IPS DF 6.9 (cell line): ENCODE measurements around the gene ASCL1.

Experiments used
- DNase-seq: peaks from one replicate; pipeline ENCODE4 v3.0.0-alpha.2; 2013; ENCODE audit warnings: low read depth, low spot score
- H3K27ac ChIP-seq: one replicate; pipeline ENCODE4 v1.5.1; 2013; ENCODE audit warnings: low read length, control low read depth
- H3K27me3 ChIP-seq: 2 replicates; pipeline ENCODE4 v1.6.1; 2013; ENCODE audit warnings: mild to moderate bottlenecking, low read length; ENCODE audit not compliant: control insufficient read depth, insufficient read depth
- H3K36me3 ChIP-seq: 2 replicates; pipeline ENCODE4 v1.6.1; 2013; ENCODE audit warnings: low read length; ENCODE audit not compliant: control insufficient read depth, insufficient read depth
- H3K4me1 ChIP-seq: 2 replicates; pipeline ENCODE4 v1.6.1; 2013; ENCODE audit warnings: low read length; ENCODE audit not compliant: control insufficient read depth, insufficient read depth
- H3K4me3 ChIP-seq: 2 replicates; pipeline ENCODE4 v1.5.1; 2013; ENCODE audit warnings: mild to moderate bottlenecking, low read length
- H3K9me3 ChIP-seq: 2 replicates; pipeline ENCODE4 v1.6.1; 2013; ENCODE audit warnings: low read length, inconsistent platforms; ENCODE audit not compliant: control insufficient read depth, insufficient read depth
- WGBS: extraction: QIAGEN DNeasy Blood & Tissue Kit; methylation state at CpG from one replicate; pipeline ENCODE4 v1.1.7; 2013; ENCODE audit warnings: mixed read lengths, missing lambda C conversion rate; ENCODE audit not compliant: insufficient read length, insufficient coverage; 5-methylcytosine and 5-hydroxymethylcytosine counted together

ASCL1 gene

GRCh38 chr12:102918840-102919239 lies 38.6 kb upstream of the ASCL1 start:
- H3K9me3 ChIP-seq = no peaks in the 10 kb centered on the region
- 0 out of 2 replicates have a peak, but pooled peaks cover 2% of the 10 kb centered on the region for H3K4me1 ChIP-seq
- no peak for DNase-seq
- H3K36me3 ChIP-seq = no peaks in the 10 kb centered on the region
- no peak overlapping the region for H3K27ac ChIP-seq
- no peak overlapping the region for H3K4me3 ChIP-seq
- H3K27me3 ChIP-seq = no peaks in the 10 kb centered on the region
- WGBS = no CpG with 5 or more reads among the region's 2 CpGs

- Histone ChIP-seq H3K9me3 (no peaks in the 10 kb centered on the region), H3K36me3 (no peaks in the 10 kb centered on the region), H3K4me3 (no peak overlapping the region), H3K27ac (no peak overlapping the region), H3K27me3 (no peaks in the 10 kb centered on the region), H3K4me1 (0 out of 2 replicates have a peak, but pooled peaks cover 2% of the 10 kb centered on the region)
- DNase-seq = no peak
These were observed 37.2 kb upstream of the ASCL1 start for GRCh38 chr12:102920271-102920670.

GRCh38 chr12:102921240-102921639 lies 36.2 kb upstream of the ASCL1 start:
- H3K27ac ChIP-seq = no peak overlapping the region
- H3K9me3 ChIP-seq = no peaks in the 10 kb centered on the region
- 0 out of 2 replicates have a peak, but pooled peaks cover 2% of the 10 kb centered on the region for H3K4me1 ChIP-seq
- no peaks in the 10 kb centered on the region for H3K36me3 ChIP-seq
- DNase-seq = no peak
- H3K4me3 ChIP-seq = no peak overlapping the region
- H3K27me3 ChIP-seq = no peaks in the 10 kb centered on the region

GRCh38 chr12:102927220-102927619 lies 30.3 kb upstream of the ASCL1 start:
- DNase-seq = no peak
- no peaks in the 10 kb centered on the region for H3K27me3 ChIP-seq
- H3K27ac ChIP-seq = no peak overlapping the region
- no peaks in the 10 kb centered on the region for H3K4me1 ChIP-seq
- no peaks in the 10 kb centered on the region for H3K36me3 ChIP-seq
- no peak overlapping the region for H3K4me3 ChIP-seq
- no peaks in the 10 kb centered on the region for H3K9me3 ChIP-seq

- WGBS = no CpG with 5 or more reads among the region's 1 CpG
- no peaks in the 10 kb centered on the region for H3K9me3 ChIP-seq
- H3K36me3 ChIP-seq = no peaks in the 10 kb centered on the region
- no peaks in the 10 kb centered on the region for H3K4me1 ChIP-seq
- no peak for DNase-seq
- H3K4me3 ChIP-seq = no peak overlapping the region
- no peak overlapping the region for H3K27ac ChIP-seq
- no peaks in the 10 kb centered on the region for H3K27me3 ChIP-seq
These were observed 24.3 kb upstream of the ASCL1 start for GRCh38 chr12:102933168-102933567.

- no peak for DNase-seq
- Histone ChIP-seq H3K9me3 (no peaks in the 10 kb centered on the region), H3K27ac (no peak overlapping the region), H3K4me1 (no peaks in the 10 kb centered on the region), H3K27me3 (no peaks in the 10 kb centered on the region), H3K36me3 (no peaks in the 10 kb centered on the region), H3K4me3 (no peak overlapping the region)
- no CpG with 5 or more reads among the region's 2 CpGs for WGBS
These were observed 18.4 kb upstream of the ASCL1 start for GRCh38 chr12:102939059-102939458.

- DNase-seq = no peak
- no peak overlapping the region for H3K4me3 ChIP-seq
- WGBS = no CpG with 5 or more reads among the region's 2 CpGs
These were observed 17.7 kb upstream of the ASCL1 start for GRCh38 chr12:102939670-102940222.

GRCh38 chr12:102946042-102946441 lies 11.4 kb upstream of the ASCL1 start:
- peaks cover 4% of the 10 kb centered on the region; the same call in 1 of the 2 replicates for H3K4me1 ChIP-seq
- H3K27me3 ChIP-seq = peaks cover 17% of the 10 kb centered on the region
- no peaks in the 10 kb centered on the region for H3K9me3 ChIP-seq
- no peaks in the 10 kb centered on the region for H3K36me3 ChIP-seq
- DNase-seq = no peak
- H3K4me3 ChIP-seq = no peak overlapping the region
- WGBS = no CpG with 5 or more reads among the region's 2 CpGs
- H3K27ac ChIP-seq = no peak overlapping the region

More at GRCh38 chr12:102939670-102940222, 17.7 kb upstream of the ASCL1 start:
- H3K27me3 ChIP-seq = no peaks in the 10 kb centered on the region
- no peaks in the 10 kb centered on the region for H3K9me3 ChIP-seq
- no peaks in the 10 kb centered on the region for H3K36me3 ChIP-seq
- no peaks in the 10 kb centered on the region for H3K4me1 ChIP-seq
- no peak overlapping the region for H3K27ac ChIP-seq

GRCh38 chr12:102948941-102949352 lies 8.5 kb upstream of the ASCL1 start:
- Histone ChIP-seq H3K9me3 (no peaks in the 10 kb centered on the region), H3K27me3 (peaks cover 42% of the 10 kb centered on the region), H3K4me1 (peaks cover 7% of the 10 kb centered on the region; the same call in 1 of the 2 replicates), H3K4me3 (no peak overlapping the region), H3K27ac (no peak overlapping the region), H3K36me3 (no peaks in the 10 kb centered on the region)
- WGBS = no CpG with 5 or more reads among the region's 11 CpGs
- DNase-seq = no peak

GRCh38 chr12:102950107-102950949 lies 7.1 kb upstream of the ASCL1 start:
- Histone ChIP-seq H3K9me3 (no peaks in the 10 kb centered on the region), H3K27me3 (peaks cover 56% of the 10 kb centered on the region), H3K4me1 (peaks cover 7% of the 10 kb centered on the region; the same call in 1 of the 2 replicates), H3K27ac (no peak overlapping the region), H3K4me3 (peak overlapping the region; percentile 5; the same call in 1 of the 2 replicates), H3K36me3 (no peaks in the 10 kb centered on the region)
- DNase-seq = no peak
- WGBS = no CpG with 5 or more reads among the region's 37 CpGs
